Skin epidermis (tissue), 12 donors: ENCODE data around the gene PRMT6.
"Not testable (repeated sequence)": the region's sequence is repeated elsewhere in the genome, so short reads cannot be mapped to it uniquely, and the experiment has no call there.

Source experiments
- H3K27ac ChIP-seq, 21 experiments: fragments of 200-600 bp; sonication (generic) in 11 of 21; one replicate each; pipeline ENCODE4 v1.5.0; 2020; ENCODE audit warnings: mild to moderate bottlenecking in 3 of 21, inconsistent platforms in 2 of 21, moderate library complexity in 2 of 21
- H3K4me3 ChIP-seq, 7 experiments: fragments of 200-600 bp; sonication (generic) in 2 of 7; one replicate each; pipeline ENCODE4 v1.5.0; 2020; ENCODE audit warnings: inconsistent platforms in 2 of 7, mild to moderate bottlenecking in 2 of 7, moderate library complexity in 1 of 7

Gene PRMT6

GRCh38 chr1:107081102-107081501 lies 24.6 kb downstream of the PRMT6 start:
- no peak overlapping the region for H3K27ac ChIP-seq
- no peak overlapping the region for H3K4me3 ChIP-seq

- H3K27ac ChIP-seq, result no peak overlapping the region
- no peak overlapping the region for H3K4me3 ChIP-seq
Observed at GRCh38 chr1:107091418-107091817, 34.9 kb downstream of the PRMT6 start.

GRCh38 chr1:107093395-107093794 lies 36.9 kb downstream of the PRMT6 start:
- not testable (repeated sequence) for H3K27ac ChIP-seq, H3K4me3 ChIP-seq

GRCh38 chr1:107095647-107096046 lies 39.2 kb downstream of the PRMT6 start:
- Histone ChIP-seq H3K27ac (no peak overlapping the region), H3K4me3 (no peak overlapping the region)

- Histone ChIP-seq H3K4me3 (no peak overlapping the region), H3K27ac (no peak overlapping the region)
Observed at GRCh38 chr1:107096690-107097089, 40.2 kb downstream of the PRMT6 start.

- Histone ChIP-seq H3K27ac (no peak overlapping the region), H3K4me3 (no peak overlapping the region)
Observed at GRCh38 chr1:107098961-107099360, 42.5 kb downstream of the PRMT6 start.

GRCh38 chr1:107100331-107100984 lies 44.0 kb downstream of the PRMT6 start:
- no peak overlapping the region for H3K4me3 ChIP-seq
- no peak overlapping the region for H3K27ac ChIP-seq

- no peak overlapping the region for H3K4me3 ChIP-seq
- H3K27ac ChIP-seq, result no peak overlapping the region
Observed at GRCh38 chr1:107105914-107106313, 49.4 kb downstream of the PRMT6 start.
